Measurements from ENCODE around the gene SERINC1. TPM values are rescaled to one million over a fixed set of nuclear protein-coding genes. Genes with fewer than 3 reads are reported as not detected.

SERINC1 gene
- total RNA-seq, 1 donor from 2014 or later, result 143 TPM

DNA sequence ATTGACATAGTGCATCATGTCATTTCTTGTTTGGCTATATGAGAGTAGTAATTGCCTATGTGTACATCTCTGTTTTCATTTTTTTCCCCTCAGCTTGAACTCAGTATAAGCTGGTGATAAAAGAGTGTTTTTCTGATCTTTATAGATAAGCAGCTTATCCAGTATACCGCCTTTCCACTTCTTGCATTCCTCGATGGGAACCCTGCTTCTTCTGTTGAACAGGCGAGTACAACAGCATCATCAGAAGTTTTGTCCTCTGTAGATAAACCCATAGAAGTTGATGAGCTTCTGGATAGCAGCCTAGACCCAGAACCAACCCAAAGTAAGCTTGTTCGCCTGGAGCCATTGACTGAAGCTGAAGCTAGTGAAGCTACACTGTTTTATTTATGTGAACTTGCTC lies 39.8 kb downstream of the SERINC1 start:
- intact Hi-C loops (cut with micrococcal nuclease), result no loop called here
- H3K4me1 ChIP-seq, result peaks cover 7% of the 10 kb centered on the region
- H3K4me3 ChIP-seq, result no peak overlapping the region
- peaks cover 76% of the 10 kb centered on the region for H3K36me3 ChIP-seq
- TF ChIP-seq, protein P1, sequence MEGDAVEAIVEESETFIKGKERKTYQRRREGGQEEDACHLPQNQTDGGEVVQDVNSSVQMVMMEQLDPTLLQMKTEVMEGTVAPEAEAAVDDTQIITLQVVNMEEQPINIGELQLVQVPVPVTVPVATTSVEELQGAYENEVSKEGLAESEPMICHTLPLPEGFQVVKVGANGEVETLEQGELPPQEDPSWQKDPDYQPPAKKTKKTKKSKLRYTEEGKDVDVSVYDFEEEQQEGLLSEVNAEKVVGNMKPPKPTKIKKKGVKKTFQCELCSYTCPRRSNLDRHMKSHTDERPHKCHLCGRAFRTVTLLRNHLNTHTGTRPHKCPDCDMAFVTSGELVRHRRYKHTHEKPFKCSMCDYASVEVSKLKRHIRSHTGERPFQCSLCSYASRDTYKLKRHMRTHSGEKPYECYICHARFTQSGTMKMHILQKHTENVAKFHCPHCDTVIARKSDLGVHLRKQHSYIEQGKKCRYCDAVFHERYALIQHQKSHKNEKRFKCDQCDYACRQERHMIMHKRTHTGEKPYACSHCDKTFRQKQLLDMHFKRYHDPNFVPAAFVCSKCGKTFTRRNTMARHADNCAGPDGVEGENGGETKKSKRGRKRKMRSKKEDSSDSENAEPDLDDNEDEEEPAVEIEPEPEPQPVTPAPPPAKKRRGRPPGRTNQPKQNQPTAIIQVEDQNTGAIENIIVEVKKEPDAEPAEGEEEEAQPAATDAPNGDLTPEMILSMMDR (IDR thresholded peaks at IDR 0.05; ENCODE audit: borderline replicate concordance), result no peak
- no peaks in the 10 kb centered on the region for H3K9me3 ChIP-seq (replicated peaks)
- no peak for DNase-seq
- no peak overlapping the region for H3K27ac ChIP-seq (replicated peaks)
- H3K27me3 ChIP-seq (ENCODE audit: low read depth), result no peaks in the 10 kb centered on the region

DNA sequence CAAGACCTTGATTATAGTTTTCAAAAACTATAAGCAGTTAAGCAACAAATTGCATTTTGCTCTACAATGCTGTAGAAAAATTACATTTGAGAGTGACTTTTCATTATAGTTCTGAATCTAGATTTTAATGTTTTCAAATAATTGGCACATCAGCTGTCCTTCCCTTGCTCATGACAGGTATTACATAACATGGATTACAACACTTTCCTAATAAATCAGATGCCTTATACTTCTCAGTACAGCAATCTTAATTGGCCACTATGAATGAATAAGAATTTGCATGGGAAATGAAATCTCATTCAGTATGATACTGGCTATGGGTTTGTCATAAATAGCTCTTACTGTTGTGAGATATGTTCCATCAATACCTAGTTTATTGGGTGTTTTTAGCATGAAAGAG lies 42.3 kb downstream of the SERINC1 start:
- peaks cover 87% of the 10 kb centered on the region for H3K36me3 ChIP-seq
- H3K4me3 ChIP-seq, result no peak overlapping the region
- TF ChIP-seq, protein P1 (IDR thresholded peaks at IDR 0.05; ENCODE audit: borderline replicate concordance), result no peak
- peaks cover 7% of the 10 kb centered on the region for H3K4me1 ChIP-seq
- no peaks in the 10 kb centered on the region for H3K27me3 ChIP-seq (ENCODE audit: low read depth)
- no peak for DNase-seq
- intact Hi-C loops (cut with micrococcal nuclease), result no loop called here
- H3K9me3 ChIP-seq (replicated peaks), result no peaks in the 10 kb centered on the region
- no peak overlapping the region for H3K27ac ChIP-seq (replicated peaks)

DNA sequence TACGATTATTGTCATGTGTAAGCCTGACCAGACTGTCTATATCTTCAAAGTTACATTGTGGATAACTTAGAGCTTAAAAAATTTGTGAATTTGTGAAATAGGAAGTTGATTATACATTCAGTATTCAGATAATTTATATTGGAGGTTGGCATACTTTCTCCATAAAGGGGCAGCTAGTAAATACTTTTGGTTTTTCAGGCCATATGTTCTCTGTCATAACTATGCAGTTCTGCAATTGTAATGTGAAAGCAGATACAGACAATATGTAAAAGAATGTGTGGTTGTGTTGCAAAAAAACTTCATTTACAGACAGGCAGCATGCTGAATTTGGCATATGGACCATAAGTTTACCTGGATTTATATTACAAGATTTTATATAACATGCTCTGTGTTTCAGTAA lies 42.8 kb downstream of the SERINC1 start:
- intact Hi-C loops (cut with micrococcal nuclease), result no loop called here
- TF ChIP-seq, protein P1 (IDR thresholded peaks at IDR 0.05; ENCODE audit: borderline replicate concordance), result no peak
- peaks cover 7% of the 10 kb centered on the region for H3K4me1 ChIP-seq
- H3K27me3 ChIP-seq (ENCODE audit: low read depth), result no peaks in the 10 kb centered on the region
- DNase-seq, result no peak
- H3K4me3 ChIP-seq, result no peak overlapping the region
- no peak overlapping the region for H3K27ac ChIP-seq (replicated peaks)
- H3K36me3 ChIP-seq, result peaks cover 87% of the 10 kb centered on the region
- H3K9me3 ChIP-seq (replicated peaks), result no peaks in the 10 kb centered on the region

DNA sequence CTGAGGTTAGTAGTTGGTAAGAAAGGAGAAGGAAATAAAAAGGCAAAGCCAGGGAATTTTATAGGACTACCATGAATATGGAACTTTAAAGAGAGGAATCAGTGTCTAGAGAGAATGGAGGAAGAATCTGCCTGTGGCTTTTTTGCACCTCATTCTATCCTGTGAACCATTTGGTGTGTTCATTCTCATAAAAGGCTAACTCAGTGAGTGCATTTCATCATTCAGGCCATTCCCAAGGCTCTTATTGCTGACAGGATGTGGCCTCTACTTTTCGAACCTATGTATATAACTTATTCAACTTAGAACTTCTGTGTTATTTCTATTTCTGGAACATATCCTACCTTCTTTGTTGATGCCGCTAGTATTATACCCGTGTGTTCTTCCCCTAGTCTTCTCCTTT lies 45.0 kb downstream of the SERINC1 start:
- intact Hi-C loops (cut with micrococcal nuclease), result no loop called here
- Histone ChIP-seq H3K27me3 (ENCODE audit: low read depth) (no peaks in the 10 kb centered on the region), H3K27ac (replicated peaks) (no peak overlapping the region), H3K4me1 (peaks cover 7% of the 10 kb centered on the region), H3K4me3 (no peak overlapping the region), H3K36me3 (peaks cover 87% of the 10 kb centered on the region), H3K9me3 (replicated peaks) (no peaks in the 10 kb centered on the region)
- DNase-seq, result no peak
- TF ChIP-seq, protein P1 (IDR thresholded peaks at IDR 0.05; ENCODE audit: borderline replicate concordance), result no peak

DNA sequence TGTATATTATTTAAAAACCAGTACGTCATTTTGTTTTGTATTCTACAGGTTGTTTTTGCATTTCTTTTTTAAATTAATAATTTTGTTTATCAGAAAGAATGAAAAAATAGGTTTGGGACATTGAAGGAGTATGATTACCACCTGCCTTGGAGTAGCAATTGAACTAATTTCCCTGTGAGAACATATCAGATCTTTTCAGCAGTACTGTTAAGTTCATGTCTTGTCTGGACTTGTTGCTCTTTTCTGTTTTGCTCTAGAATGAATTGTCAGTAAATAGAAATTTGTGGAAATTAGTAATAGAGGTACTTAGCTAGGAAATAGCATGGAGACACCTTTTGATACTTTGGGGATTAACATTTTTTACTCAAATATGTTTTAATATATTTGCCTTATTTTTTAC lies 47.9 kb downstream of the SERINC1 start:
- H3K27ac ChIP-seq (replicated peaks), result no peak overlapping the region
- intact Hi-C loops (cut with micrococcal nuclease), result no loop called here
- DNase-seq, result no peak
- no peaks in the 10 kb centered on the region for H3K4me1 ChIP-seq
- no peaks in the 10 kb centered on the region for H3K9me3 ChIP-seq (replicated peaks)
- no peaks in the 10 kb centered on the region for H3K27me3 ChIP-seq (ENCODE audit: low read depth)
- no peak overlapping the region for H3K4me3 ChIP-seq
- H3K36me3 ChIP-seq, result peaks cover 96% of the 10 kb centered on the region
- TF ChIP-seq, protein P1 (IDR thresholded peaks at IDR 0.05; ENCODE audit: borderline replicate concordance), result no peak
